Activated CD4-positive, alpha-beta T cell treated with anti-CD3 and anti-CD28 coated beads for 36 hours (primary cell): ENCODE results near the gene AMOTL2. TPM values are rescaled to one million over a fixed set of nuclear protein-coding genes. Genes with fewer than 3 reads are reported as not detected.
A peak's percentile ranks its signal among the peaks of the same experiment; 100 is the strongest.

Source experiments
- ATAC-seq: fragments of 200-7000 bp; cut with Tn5 transposase; one replicate; pipeline ENCODE4 v1.10.0; 2021; ENCODE audit warnings: mild to moderate bottlenecking, moderate library complexity
- CTCF ChIA-PET: fragments of 350-600 bp; sonication (Branson Sonifier 250); formaldehyde crosslinking; loops from one replicate; lab custom pipeline; 2021; ENCODE audit warnings: antibody characterized with exemption; lab: Charles Lee
- POLR2A ChIA-PET: fragments of 350-600 bp; sonication (Branson Sonifier 250); formaldehyde crosslinking; loops from one replicate; lab custom pipeline; 2021; ENCODE audit warnings: antibody characterized with exemption, inconsistent platforms; lab: Charles Lee
- DNase-seq: peaks from one replicate; pipeline ENCODE4 v3.0.0-alpha.2; 2020
- H3K27ac Mint-ChIP-seq: one replicate; pipeline ENCODE4 v1.8.0; 2021; ENCODE audit warnings: mixed read lengths
- H3K27me3 Mint-ChIP-seq: one replicate; pipeline ENCODE4 v1.8.0; 2021; ENCODE audit warnings: mixed read lengths
- H3K36me3 Mint-ChIP-seq: one replicate; pipeline ENCODE4 v1.8.0; 2021; ENCODE audit warnings: low read depth, mixed read lengths
- H3K4me1 Mint-ChIP-seq: one replicate; pipeline ENCODE4 v1.8.0; 2021; ENCODE audit warnings: mixed read lengths
- H3K4me3 Mint-ChIP-seq: one replicate; pipeline ENCODE4 v1.8.0; 2021; ENCODE audit warnings: mild to moderate bottlenecking, moderate library complexity, mixed read lengths
- H3K9me3 Mint-ChIP-seq: one replicate; pipeline ENCODE4 v1.8.0; 2021; ENCODE audit warnings: low read depth, mixed read lengths
- intact Hi-C, 2 experiments: fragments of 100-400 bp; cut with DNase I in 1 of 2; cut with micrococcal nuclease in 1 of 2; formaldehyde crosslinking; loops; one replicate each; pipeline versions ENCODE4 v1.14.2 to v1.15.1; 2022 to 2024; cut with DNase I, micrococcal nuclease
- total RNA-seq, 2 experiments: library from RNA; stranded (reverse); gene quantifications; one replicate each; pipeline ENCODE4 v1.2.3, GENCODE V29; 2021

The AMOTL2 gene
- total RNA-seq, 2 experiments from 2014 or later = 0.32 to 0.42 TPM

DNA sequence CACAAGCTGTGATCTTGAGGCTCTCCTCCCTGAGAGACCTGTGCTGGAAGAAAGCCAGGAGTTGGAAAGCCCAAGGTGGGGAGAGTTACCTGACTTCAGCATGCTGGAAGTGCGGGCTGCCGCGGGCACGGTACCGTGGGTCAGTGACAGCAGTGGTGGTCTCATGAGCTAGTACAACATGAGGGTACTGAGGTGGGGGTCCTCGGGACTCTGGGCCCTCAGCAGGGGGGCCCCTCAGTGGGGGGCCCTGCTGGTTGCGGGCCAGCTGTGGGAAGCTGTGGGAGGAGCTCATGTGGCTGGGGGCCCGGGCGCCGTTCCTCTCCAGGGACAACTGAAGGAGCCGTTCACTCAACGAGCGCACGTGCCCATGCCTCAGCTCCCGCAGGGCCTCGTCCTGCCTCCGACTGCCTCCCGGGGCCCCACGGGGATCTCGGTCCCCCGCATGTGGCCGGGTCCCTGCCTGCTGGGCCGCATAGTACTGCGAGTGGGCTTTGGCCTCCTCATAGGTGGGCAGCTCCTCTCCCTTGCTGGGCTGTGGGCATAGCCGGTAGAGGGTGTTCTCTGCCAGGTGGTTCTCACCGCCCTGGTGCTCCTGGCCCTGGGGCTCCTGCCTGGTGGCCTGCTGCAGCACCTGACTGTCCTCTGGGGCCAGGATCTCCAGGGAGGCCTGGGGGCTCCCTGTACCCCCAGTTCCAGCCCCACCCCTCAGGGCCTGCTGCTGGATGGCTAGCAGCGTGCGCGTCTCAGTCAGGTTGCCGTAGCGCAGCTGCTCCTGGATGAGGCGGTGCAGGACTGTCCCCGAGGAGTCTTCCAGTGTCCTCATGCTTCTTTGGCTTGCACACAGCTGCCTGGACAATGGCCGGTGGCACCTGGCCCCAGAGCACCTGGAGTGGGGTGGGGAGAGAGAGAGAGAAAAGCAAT is 3.4 kb downstream of the AMOTL2 start:
- Mint-ChIP-seq H3K9me3 (no peaks in the 10 kb centered on the region), H3K36me3 (no peaks in the 10 kb centered on the region), H3K27me3 (peaks cover 30% of the 10 kb centered on the region), H3K4me3 (no peak overlapping the region), H3K27ac (no peak overlapping the region), H3K4me1 (peaks cover 9% of the 10 kb centered on the region)
- ATAC-seq (no peak), DNase-seq (no peak)
- ChIA-PET CTCF (interaction anchor here (0.6 to 0.7 kb wide), 2 partner anchors 31 to 201 kb away, joined by 3 read pairs; no protein-coding TSS in a partner anchor), POLR2A (no interaction called here)
- intact Hi-C loops = no loop called here

DNA sequence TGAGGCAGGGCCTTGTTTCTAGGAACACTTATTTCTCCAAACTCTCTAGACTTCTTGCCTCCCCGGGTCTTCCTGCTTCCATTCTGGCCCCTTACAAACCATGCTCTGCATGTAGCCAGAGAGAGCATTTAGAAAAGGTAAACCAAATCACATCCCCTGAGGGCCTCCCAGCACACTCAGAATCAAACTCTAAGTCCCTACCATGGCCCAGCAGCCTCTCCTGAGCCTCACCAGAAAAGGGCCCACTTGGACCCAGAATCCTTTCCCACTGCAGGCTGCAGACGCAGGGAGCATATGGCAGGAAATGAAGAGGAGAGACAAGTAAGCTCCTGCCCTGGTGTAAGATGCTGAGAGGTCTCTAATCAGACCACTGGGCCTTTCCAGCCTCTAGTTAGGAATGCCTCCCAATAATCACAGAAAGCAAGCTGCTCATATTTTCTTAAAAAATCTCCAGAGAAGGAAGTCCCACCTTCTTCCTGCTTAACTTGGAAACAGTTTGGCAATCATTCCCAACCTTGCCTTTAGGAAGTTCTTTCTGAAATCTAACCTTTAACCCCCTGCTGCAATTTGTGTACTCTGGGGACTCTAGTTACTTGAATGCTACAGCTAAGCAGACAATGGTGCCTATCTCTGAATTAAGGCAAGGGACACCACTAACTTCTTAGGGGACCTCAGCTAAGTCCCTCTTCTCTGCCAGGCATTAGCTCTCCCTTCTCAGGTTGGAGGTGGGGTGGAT is 4.2 kb downstream of the AMOTL2 start:
- DNase-seq (no peak), ATAC-seq (no peak)
- intact Hi-C loops = no loop called here
- H3K27ac Mint-ChIP-seq = no peak overlapping the region
- CTCF ChIA-PET = interaction anchor here (0.6 to 0.7 kb wide), 2 partner anchors 30 to 200 kb away, joined by 3 read pairs; no protein-coding TSS in a partner anchor
- H3K4me3 Mint-ChIP-seq = no peak overlapping the region
- POLR2A ChIA-PET = no interaction called here
- H3K27me3 Mint-ChIP-seq = peaks cover 22% of the 10 kb centered on the region
- H3K36me3 Mint-ChIP-seq = no peaks in the 10 kb centered on the region
- H3K4me1 Mint-ChIP-seq = peaks cover 14% of the 10 kb centered on the region
- no peaks in the 10 kb centered on the region for H3K9me3 Mint-ChIP-seq

DNA sequence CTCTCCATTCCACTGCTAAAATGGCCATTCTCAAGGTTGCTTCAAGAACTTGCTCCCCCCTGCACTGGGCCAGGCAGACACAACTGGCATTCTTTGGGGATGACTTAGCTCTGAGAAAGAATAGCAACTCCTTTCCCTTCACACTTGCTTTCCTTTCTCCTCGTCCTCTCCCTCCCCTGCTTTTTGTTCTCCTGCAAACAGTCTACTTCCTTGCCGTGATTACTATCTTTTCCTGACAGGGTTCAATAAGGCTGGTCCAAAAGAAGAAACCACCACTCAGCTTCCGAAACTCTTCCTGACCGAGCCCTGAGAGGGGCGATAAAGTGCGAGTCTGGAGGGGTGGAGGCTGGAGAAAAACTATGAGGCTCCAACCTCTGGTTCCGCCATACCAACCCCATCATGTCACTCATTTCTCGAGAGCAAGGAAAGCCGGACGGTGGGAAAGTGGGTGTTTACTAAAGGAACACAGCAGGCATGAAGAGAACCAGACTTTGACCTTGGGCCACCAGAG is 5.0 kb downstream of the AMOTL2 start:
- ChIA-PET POLR2A (no interaction called here), CTCF (interaction anchor here (0.7 kb wide), 1 partner anchor 60 kb away, joined by 3 read pairs; no protein-coding TSS in a partner anchor)
- H3K36me3 Mint-ChIP-seq = no peaks in the 10 kb centered on the region
- no peaks in the 10 kb centered on the region for H3K9me3 Mint-ChIP-seq
- ATAC-seq = no peak
- H3K4me1 Mint-ChIP-seq = peaks cover 16% of the 10 kb centered on the region
- H3K4me3 Mint-ChIP-seq = no peak overlapping the region
- no peak for DNase-seq
- intact Hi-C loops = no loop called here
- peaks cover 17% of the 10 kb centered on the region for H3K27me3 Mint-ChIP-seq
- no peak overlapping the region for H3K27ac Mint-ChIP-seq

DNA sequence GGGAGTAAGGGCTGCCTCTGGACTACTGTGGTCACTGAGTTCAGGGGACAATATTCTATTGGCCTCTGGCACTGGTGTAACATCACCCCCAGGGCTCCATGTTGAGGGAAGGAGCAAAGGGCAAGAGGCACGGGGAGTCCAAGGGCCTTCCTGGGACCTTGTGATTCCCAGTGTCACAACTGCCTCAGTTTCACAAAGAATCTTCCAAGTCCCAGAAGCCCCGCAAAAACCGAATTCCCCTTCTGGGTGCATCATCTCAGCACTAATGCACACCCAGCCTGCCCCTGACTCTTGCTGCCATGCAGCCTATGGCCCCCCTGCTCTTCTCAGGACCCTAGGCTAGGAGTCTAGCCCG is 5.5 kb downstream of the AMOTL2 start:
- no peak overlapping the region for H3K4me3 Mint-ChIP-seq
- ATAC-seq = no peak
- no peak overlapping the region for H3K27ac Mint-ChIP-seq
- H3K9me3 Mint-ChIP-seq = no peaks in the 10 kb centered on the region
- intact Hi-C loops = no loop called here
- POLR2A ChIA-PET = no interaction called here
- DNase-seq = no peak
- H3K4me1 Mint-ChIP-seq = peaks cover 19% of the 10 kb centered on the region
- CTCF ChIA-PET = interaction anchor here (0.7 kb wide), 1 partner anchor 60 kb away, joined by 3 read pairs; no protein-coding TSS in a partner anchor
- H3K36me3 Mint-ChIP-seq = no peaks in the 10 kb centered on the region
- H3K27me3 Mint-ChIP-seq = peaks cover 15% of the 10 kb centered on the region

DNA sequence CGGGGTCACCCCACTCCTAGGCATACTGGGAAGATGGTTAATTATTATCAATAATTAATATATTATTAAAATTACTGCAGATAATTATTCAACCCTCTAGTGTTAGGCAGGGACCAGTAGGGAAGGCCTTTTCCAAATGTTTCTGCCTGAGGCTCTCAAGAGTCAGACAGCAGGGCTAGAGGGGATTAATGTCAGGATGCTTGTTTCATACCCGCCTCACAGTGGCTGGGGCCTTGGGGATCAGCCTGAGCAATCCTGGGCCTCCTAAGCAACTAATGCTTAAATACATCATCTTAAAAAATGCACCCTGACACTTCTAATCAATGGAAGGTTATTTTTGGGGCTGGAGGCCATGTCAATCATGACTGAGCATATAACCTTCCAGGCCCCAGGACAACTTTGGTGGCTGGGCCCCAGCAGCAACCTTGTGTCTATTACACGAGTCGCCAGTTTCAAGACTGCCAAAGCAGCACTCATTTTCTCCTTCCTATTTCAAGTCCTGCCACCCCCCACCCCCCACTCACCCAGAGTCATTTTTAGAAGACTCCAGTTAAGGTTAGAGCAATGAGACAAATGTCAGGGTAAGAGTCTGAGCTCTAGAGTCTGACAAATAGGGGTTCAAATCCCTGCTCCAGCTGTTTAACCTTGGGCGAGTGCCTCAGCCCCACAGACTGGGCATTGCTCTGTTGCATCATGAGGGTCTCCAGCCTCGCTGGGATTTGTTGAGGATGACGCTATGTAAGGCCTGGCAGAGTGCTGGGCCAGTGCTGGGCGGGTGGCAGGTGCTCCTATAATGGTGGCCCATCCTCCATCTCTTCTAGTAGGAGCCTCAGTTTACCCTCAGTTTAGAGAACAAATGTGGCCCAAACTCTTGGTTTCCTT is 6.1 kb downstream of the AMOTL2 start:
- Mint-ChIP-seq H3K4me3 (no peak overlapping the region), H3K9me3 (no peaks in the 10 kb centered on the region), H3K36me3 (no peaks in the 10 kb centered on the region), H3K27ac (no peak overlapping the region), H3K27me3 (peaks cover 12% of the 10 kb centered on the region), H3K4me1 (peaks cover 25% of the 10 kb centered on the region)
- ATAC-seq (peak; percentile 47), DNase-seq (peak; percentile 50)
- POLR2A ChIA-PET = interaction anchor here (0.5 kb wide), 1 partner anchor 548 kb away, joined by 3 read pairs; no protein-coding TSS in a partner anchor
- CTCF ChIA-PET = interaction anchor here (0.7 kb wide), 1 partner anchor 59 kb away, joined by 3 read pairs; no protein-coding TSS in a partner anchor
- intact Hi-C loops = no loop called here

DNA sequence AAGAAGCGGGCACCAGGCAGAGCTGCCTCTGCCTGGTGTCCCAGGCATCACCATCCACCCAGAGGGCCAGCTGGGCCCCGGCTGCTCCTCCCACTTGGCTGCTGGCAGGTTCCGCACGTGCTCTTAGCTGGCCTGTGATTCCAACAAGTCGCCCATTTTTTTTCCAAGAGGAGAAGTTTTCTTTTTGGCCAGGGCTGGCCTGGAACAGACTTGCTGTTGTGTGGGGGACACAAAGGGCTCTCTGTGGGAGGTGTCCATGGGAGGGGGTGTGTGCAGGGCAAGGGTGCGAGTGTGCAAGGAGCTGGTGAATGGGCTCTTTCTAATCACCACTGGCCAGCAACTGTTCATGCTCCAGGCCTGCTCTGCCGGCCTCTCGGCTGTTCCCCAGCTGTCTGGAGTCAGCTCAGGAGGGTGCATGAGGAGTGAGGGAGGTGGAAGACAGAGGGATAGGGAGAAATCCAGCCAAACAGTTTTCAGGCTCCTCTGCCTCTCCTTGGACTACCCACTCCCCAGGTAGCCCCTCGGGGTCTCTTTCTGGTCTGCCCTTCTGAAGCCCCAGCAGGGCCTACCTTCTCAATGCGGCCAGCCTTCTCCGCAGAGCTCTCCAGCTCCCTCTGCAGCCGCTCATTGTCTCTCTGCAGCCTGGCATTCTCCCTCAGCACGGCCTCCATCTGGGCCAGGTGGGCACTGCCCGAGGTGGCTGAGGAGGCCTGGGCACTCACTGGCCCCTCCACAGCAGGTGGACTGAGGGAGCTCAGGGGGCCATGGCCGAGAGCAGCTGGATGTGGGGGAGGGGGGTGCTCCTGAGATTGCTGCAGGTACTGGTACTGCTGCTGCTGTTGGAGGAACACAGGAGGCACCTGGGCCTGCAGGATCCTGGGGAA is 7.1 kb downstream of the AMOTL2 start:
- Mint-ChIP-seq H3K36me3 (no peaks in the 10 kb centered on the region), H3K27me3 (peaks cover 4% of the 10 kb centered on the region)
- POLR2A ChIA-PET = interaction anchor here (0.5 kb wide), 1 partner anchor 547 kb away, joined by 3 read pairs; no protein-coding TSS in a partner anchor

DNA sequence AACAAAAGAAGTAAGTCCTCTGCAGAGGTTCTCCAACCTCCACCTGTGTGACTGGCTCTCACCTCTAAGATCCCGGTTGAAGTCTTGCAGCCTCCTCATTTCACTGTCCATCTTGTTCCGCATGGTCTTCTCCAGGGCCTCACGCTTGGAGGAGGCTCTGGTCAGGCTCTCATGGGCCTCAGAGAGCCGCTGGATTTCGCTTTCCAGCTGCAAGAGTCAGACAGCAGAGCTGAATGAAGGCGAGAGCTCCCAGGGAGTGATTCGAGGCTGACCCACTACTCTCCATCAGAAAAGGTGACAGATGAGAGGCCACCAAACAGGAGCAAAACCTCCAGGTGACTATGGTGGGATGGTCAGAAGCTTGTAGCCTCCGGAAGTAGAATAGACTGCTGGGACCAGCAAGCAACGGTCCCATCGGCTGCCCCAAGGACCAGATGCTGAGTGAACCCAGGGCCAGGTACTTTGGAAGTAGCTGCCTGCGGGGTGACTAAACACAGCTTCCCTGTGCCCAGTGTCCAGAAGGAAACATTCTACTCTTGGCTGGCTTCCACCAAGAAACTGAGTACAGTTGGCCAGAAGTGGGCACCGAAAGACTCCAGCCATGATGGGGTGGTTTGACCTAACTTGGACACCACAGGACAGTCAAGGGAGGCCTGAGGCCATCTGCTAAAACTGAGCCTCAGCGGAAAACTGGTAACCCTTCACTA is 7.9 kb downstream of the AMOTL2 start:
- ATAC-seq = no peak
- Mint-ChIP-seq H3K36me3 (no peaks in the 10 kb centered on the region), H3K9me3 (no peaks in the 10 kb centered on the region), H3K27ac (no peak overlapping the region), H3K4me1 (peaks cover 25% of the 10 kb centered on the region), H3K27me3 (peaks cover 2% of the 10 kb centered on the region), H3K4me3 (no peak overlapping the region)
- CTCF ChIA-PET = interaction anchor here (0.6 to 0.9 kb wide), 3 partner anchors 57 to 1129 kb away, joined by 3 read pairs; no protein-coding TSS in a partner anchor
- DNase-seq = no peak
- intact Hi-C loops = no loop called here
- POLR2A ChIA-PET = no interaction called here

More for the DNA sequence above, 7.1 kb downstream of the AMOTL2 start:
- intact Hi-C loops = no loop called here
- Mint-ChIP-seq H3K4me1 (peaks cover 25% of the 10 kb centered on the region), H3K27ac (no peak overlapping the region), H3K9me3 (no peaks in the 10 kb centered on the region), H3K4me3 (no peak overlapping the region)
- no peak for ATAC-seq
- no peak for DNase-seq
- CTCF ChIA-PET = interaction anchor here (0.6 kb wide), 1 partner anchor 28 kb away, joined by 4 read pairs; no protein-coding TSS in a partner anchor

DNA sequence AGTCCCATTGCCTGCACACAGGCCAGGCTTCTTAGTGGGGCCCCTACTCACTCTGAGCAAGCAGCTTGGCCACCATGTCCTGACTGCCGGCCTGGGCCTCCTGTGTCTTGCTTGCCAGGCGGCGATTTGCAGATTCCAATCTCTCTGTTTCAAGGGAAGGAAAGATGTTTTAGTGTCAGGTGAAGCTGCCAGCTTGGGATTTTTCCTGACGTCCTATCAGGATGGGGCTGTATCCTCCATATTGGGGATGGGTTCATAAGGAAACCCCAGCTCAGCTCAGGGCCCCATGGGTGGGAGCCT is 8.5 kb downstream of the AMOTL2 start:
- H3K4me1 Mint-ChIP-seq = peaks cover 25% of the 10 kb centered on the region
- no peaks in the 10 kb centered on the region for H3K36me3 Mint-ChIP-seq
- no peaks in the 10 kb centered on the region for H3K9me3 Mint-ChIP-seq
- intact Hi-C loops = no loop called here
- no peak for ATAC-seq
- H3K27ac Mint-ChIP-seq = no peak overlapping the region
- POLR2A ChIA-PET = no interaction called here
- no peak overlapping the region for H3K4me3 Mint-ChIP-seq
- CTCF ChIA-PET = interaction anchor here (0.6 to 1.5 kb wide), 5 partner anchors 12 to 1129 kb away, joined by 3 to 6 read pairs (median 3); no protein-coding TSS in a partner anchor
- no peaks in the 10 kb centered on the region for H3K27me3 Mint-ChIP-seq
- no peak for DNase-seq

DNA sequence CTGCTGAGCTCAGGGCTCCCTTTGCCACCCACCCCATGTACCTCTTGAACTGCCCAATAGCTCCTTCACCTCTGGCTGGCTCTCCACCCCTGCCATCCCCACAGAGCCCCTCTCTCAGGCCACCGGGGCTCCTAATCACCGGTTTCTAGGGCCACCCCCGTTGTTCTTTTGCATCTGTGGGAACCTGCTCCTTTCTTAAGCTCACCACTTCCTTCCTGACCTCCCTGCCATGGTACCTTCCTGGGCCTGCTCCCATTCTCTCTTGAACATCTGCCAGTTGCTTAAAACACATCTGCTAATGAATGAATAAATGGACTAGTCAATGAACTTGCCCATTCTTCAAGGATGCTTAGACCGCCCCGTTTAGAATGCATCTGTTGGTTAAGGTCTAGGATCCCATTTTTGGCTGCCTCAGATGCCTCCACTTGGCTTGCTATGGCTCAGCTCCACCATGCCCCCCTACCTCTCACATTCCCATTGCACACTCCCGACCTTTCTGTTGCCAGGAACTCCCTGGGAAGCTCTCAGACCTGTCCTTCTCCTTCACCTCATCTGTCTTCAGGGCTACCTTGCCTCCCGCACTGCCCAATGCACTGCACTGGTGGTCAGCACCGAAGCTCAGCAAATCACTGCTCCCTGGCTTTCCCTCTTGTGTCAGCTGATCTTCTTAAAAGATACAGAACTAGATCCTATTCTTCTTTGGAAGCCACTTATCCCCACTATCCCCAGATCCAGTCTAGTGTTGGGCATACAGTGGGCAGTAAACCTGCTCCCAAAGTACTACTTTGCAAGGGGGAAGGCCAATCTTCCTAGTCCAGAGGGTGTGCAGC is 9.1 kb downstream of the AMOTL2 start:
- intact Hi-C loops = no loop called here
- Mint-ChIP-seq H3K9me3 (no peaks in the 10 kb centered on the region), H3K4me3 (peak overlapping the region; percentile 38), H3K27ac (no peak overlapping the region), H3K4me1 (peaks cover 25% of the 10 kb centered on the region), H3K36me3 (no peaks in the 10 kb centered on the region), H3K27me3 (no peaks in the 10 kb centered on the region)
- ChIA-PET POLR2A (no interaction called here), CTCF (interaction anchor here (0.7 to 2.2 kb wide), 8 partner anchors 13 to 166 kb away, joined by 3 to 12 read pairs (median 5); no protein-coding TSS in a partner anchor)
- ATAC-seq (no peak), DNase-seq (no peak)
